Aorta (tissue), 5 donors: ENCODE measurements around the gene RNF215. TPM values are rescaled to one million over a fixed set of nuclear protein-coding genes. Genes with fewer than 3 reads are reported as not detected.

Source experiments
- ATAC-seq: fragments of 200-7000 bp; cut with Tn5 transposase; one replicate; pipeline ENCODE4 v1.9.1; 2022; ENCODE audit warnings: moderate library complexity; ENCODE audit not compliant: low FRiP score
- DNase-seq, 2 donors: peaks; one replicate each; pipeline ENCODE4 v3.0.0-alpha.2; 2020
- H3K27ac ChIP-seq, 2 donors: one replicate each; pipeline ENCODE4 v1.5.1; 2013; ENCODE audit warnings: low read length in 2 of 2, mild to moderate bottlenecking in 2 of 2, moderate library complexity in 2 of 2, control low read depth in 1 of 2, inconsistent platforms in 1 of 2, low read depth in 1 of 2
- H3K27me3 ChIP-seq, 2 donors: one replicate each; pipeline ENCODE4 v1.6.1; 2013; ENCODE audit warnings: control low read depth in 1 of 2, low read length in 1 of 2, mild to moderate bottlenecking in 1 of 2, moderate library complexity in 1 of 2; ENCODE audit not compliant: insufficient read depth in 2 of 2, control insufficient read depth in 1 of 2
- H3K36me3 ChIP-seq, 2 donors: one replicate each; pipeline ENCODE4 v1.6.1; 2013; ENCODE audit warnings: control low read depth in 1 of 2, low read length in 1 of 2, mild to moderate bottlenecking in 1 of 2; ENCODE audit not compliant: insufficient read depth in 2 of 2, control insufficient read depth in 1 of 2
- H3K4me1 ChIP-seq, 2 donors: one replicate each; pipeline ENCODE4 v1.6.1; 2013; ENCODE audit warnings: low read length in 2 of 2, control low read depth in 1 of 2, mild to moderate bottlenecking in 1 of 2, moderate library complexity in 1 of 2; ENCODE audit not compliant: insufficient read depth in 2 of 2, control insufficient read depth in 1 of 2
- H3K4me3 ChIP-seq, 2 donors: one replicate each; pipeline ENCODE4 v1.5.1; 2013; ENCODE audit warnings: low read length in 2 of 2, control low read depth in 1 of 2, mild to moderate bottlenecking in 1 of 2
- H3K9me3 ChIP-seq: one replicate; pipeline ENCODE4 v1.6.1; 2013; ENCODE audit warnings: mild to moderate bottlenecking, low read length; ENCODE audit not compliant: control insufficient read depth
- WGBS, 2 donors: extraction: QIAGEN DNeasy Blood & Tissue Kit; methylation state at CpG; one replicate each; pipeline ENCODE4 v1.1.7; 2013; 5-methylcytosine and 5-hydroxymethylcytosine counted together
- intact Hi-C, 2 donors: fragments of 100-400 bp; cut with DNase I; formaldehyde crosslinking; loops; one replicate each; pipeline versions ENCODE4 v1.14.2 to v1.15.0; 2022
- long read RNA-seq, 2 donors: library from polyadenylated mRNA; unstranded; transcript quantifications; one replicate each; pipeline ENCODE4 v2.0.0, GENCODE V29; 2020 to 2021
- polyA plus RNA-seq, 2 donors: library from polyadenylated mRNA; stranded (reverse); fragments of 200-250 nt; gene quantifications; one replicate each; pipeline ENCODE4 v1.2.3, GENCODE V29; 2013
- total RNA-seq, 2 donors: library from RNA; stranded (reverse); fragmentation: NEBNext Ultra II Directional; extraction: Animal tissue kit (Norgen Biotek cat#: 25700); gene quantifications; one replicate each; pipeline ENCODE4 v1.2.1, GENCODE V29; 2021
- donor health status: healthy with polysubstance abuse.
- donor health status: Bipolar disorder and iron deficiency.
- donor health status: DM: no; HTN: no; CAD: no.
- donor health status: DM: no; HTN: no; CAD: no.
- donor health status: DM: yes; HTN: yes; CAD: no.

RNF215 gene
- total RNA-seq (10 to 100 TPM; 15.6 to 20.9 TPM), polyA plus RNA-seq (10 to 100 TPM in 1 of 2 donors, 1 to 10 TPM in 1; 4.5 to 22.6 TPM)
- long read RNA-seq, donor 1, partial matches to known transcripts: 3 of 8 reads
- long read RNA-seq, donor 1, other reads (novel, unspliced or antisense): 3 of 8 reads
- long read RNA-seq, donor 2, transcript RNF215-203 (9 exons, 1,992 nt): major isoform, 8 of 14 reads
- long read RNA-seq, donor 2, partial matches to known transcripts: 0 of 14 reads
- long read RNA-seq, donor 2, other reads (novel, unspliced or antisense): 4 of 14 reads

DNA sequence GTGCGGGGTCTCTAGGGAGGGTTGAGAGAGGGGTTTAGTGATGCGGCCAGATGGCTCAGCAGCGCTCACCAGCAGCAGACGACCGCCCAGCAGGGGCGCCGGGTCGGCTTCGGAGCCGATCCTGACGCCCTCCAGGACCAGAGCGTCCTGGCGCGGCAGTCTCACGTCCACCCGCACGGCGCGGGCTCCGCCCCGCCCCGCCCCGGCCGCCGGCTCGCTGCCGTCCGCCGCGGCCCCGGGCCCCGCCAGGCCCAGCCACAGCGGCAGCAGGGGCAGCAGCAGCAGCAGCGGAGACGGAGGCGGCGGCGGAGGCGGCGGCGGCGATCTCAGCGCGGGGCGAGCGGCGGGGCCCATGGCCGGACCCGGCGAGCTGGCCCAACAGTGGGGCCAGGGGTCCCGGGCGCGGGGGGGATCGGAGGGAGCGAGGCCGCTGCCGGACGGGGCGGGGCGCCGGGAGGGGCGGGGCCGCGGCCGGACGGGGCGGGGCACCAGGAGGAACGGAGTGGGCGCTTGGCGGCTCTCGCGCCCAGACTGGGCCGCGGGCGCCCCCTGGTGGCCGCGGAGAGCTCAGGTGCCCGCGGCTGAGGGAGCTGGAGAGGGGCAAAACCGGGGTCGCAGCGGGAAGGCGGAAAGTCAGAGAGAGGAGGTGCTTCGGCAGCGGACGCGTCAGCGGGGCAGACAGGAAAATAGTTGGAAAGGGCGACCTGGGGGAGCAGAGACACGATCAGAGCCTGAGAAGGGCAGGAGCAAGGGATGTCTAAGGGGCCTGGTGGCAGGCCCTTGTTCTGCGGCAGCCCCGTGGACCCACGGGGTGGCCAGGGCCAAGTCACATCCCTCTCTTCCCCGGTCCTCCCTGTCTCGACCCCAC is at the start of gene RNF215:
TSS of gene RNF215 (minus strand) at position 452 of the 868 bp plus-strand sequence. CDS start at position 354, 98 bp downstream.
- no peaks in the 10 kb centered on the region for H3K27me3 ChIP-seq
- H3K36me3 ChIP-seq: no peaks in the 10 kb centered on the region
- peak; percentile 86 to 94 for DNase-seq
- intact Hi-C loops: loop anchor here (1.0 to 2.0 kb wide), 5 partner anchors 30 to 278 kb away; partner anchors contain the start of genes CASTOR1 (in 1 of the 2), CCDC157 (in 1 of the 2) and SF3A1 (in 1 of the 2)
- 1% methylated on average over 71 to 95 of the region's 95 CpGs for WGBS, 2 donors
- ATAC-seq: peak; percentile 95
- H3K4me1 ChIP-seq: no peaks in the 10 kb centered on the region
- no peaks in the 10 kb centered on the region for H3K9me3 ChIP-seq
- peak within 1 kb of the TSS; percentile 56 to 88 for H3K4me3 ChIP-seq
- H3K27ac ChIP-seq: no peak within 1 kb of the TSS

DNA sequence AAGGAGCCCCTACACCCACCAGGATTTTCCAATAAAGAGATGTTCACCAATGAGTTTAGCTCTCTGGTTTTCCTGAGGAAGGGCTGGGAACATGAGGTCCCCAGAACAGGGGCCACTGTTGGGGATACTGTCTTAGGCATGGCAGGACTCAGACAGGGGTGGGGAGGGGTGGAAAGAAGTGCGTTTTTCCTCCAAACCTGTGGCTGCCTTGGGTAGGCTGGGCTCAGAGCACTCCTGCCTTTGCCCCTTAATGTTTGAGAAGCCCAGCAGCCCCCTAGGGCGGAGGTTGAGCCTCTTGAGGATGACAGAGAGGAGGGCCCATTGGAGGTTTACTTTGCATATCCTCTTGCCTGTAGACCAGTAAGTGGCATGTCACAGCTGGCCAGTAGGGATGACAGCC is 49.0 kb upstream of the RNF215 start:
- WGBS, 2 donors: 80 to 90% methylated on average over 2 of the region's 2 CpGs
- H3K27ac ChIP-seq: no peak overlapping the region
- no peaks in the 10 kb centered on the region for H3K36me3 ChIP-seq
- no peaks in the 10 kb centered on the region for H3K4me1 ChIP-seq
- intact Hi-C loops: no loop called here
- H3K9me3 ChIP-seq: no peaks in the 10 kb centered on the region
- DNase-seq (peak in 1 of 2 donors; percentile 28), ATAC-seq (no peak)
- H3K27me3 ChIP-seq: no peaks in the 10 kb centered on the region
- no peak overlapping the region for H3K4me3 ChIP-seq

DNA sequence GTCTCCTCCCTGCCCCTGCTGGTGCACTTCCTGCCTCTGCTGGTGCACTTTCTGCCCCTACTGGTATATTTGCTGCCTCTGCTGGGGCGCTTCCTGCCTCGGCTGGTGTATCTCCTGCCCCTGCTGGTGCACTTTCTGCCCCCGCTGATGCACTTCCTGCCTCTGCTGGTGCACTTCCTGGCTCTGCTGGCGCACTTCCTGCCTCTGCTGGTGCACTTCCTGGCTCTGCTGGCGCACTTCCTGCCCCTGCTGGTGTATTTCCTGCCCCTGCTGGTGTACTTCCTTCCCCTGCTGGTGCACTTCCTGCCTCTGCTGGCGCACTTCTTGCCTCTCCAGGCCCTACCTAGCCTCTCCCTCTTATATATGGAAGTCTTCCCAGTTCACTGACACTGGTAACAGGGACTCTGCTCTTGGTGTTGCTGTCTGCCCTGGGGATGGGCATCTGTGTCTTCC is 48.5 kb upstream of the RNF215 start:
- Histone ChIP-seq H3K36me3 (no peaks in the 10 kb centered on the region), H3K27me3 (no peaks in the 10 kb centered on the region), H3K9me3 (no peaks in the 10 kb centered on the region), H3K4me1 (no peaks in the 10 kb centered on the region), H3K4me3 (no peak overlapping the region), H3K27ac (no peak overlapping the region)
- WGBS, 2 donors: 88 to 92% methylated on average over 6 of the region's 6 CpGs
- intact Hi-C loops: no loop called here
- no peak for ATAC-seq
- DNase-seq: peak; percentile 61 to 75

DNA sequence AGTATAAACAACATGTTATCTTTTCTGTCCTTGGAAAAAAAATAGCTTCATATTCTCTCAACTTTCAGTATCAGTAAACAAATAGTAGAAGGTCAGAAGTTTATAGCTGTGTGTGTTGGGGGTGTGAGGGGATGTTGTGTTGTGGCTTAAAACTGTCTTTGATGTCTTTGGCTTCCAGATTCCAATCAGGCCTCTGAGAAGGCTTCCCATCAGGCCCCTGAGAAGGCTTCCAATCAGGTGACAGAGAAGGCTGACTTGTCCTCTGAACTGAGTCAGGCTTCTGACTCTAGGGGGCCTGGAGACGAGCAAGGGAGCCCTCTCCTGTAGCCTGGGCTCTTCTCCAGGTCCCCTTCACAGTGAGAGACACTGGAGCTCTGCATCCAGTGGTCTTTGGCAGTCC is 47.6 kb upstream of the RNF215 start:
- H3K4me1 ChIP-seq: no peaks in the 10 kb centered on the region
- no peak overlapping the region for H3K27ac ChIP-seq
- H3K27me3 ChIP-seq: no peaks in the 10 kb centered on the region
- H3K36me3 ChIP-seq: no peaks in the 10 kb centered on the region
- 67 to 73% methylated on average over 1 of the region's 1 CpG for WGBS, 2 donors
- ATAC-seq (no peak), DNase-seq (peak in 1 of 2 donors; percentile 9)
- H3K9me3 ChIP-seq: no peaks in the 10 kb centered on the region
- no peak overlapping the region for H3K4me3 ChIP-seq
- intact Hi-C loops: no loop called here

DNA sequence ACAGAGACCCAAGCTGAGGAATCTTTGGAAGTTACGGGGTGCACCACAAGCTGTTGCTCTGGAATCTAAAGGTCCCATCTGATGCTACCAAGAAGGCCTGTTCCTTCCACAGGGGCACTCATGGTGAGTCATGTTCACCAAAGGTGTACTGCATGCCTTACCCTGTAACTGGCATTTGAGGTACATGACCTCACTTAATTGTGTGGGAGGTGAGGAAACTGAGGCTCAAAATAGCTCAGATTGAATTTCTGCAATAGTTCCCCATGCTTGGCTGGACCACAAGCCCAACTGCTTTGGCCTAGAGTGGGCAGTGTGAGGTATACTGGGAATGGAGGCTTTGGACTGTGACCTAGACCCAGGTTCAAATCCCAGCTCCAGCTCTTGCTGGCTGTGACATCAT is 46.6 kb upstream of the RNF215 start:
- intact Hi-C loops: no loop called here
- H3K4me3 ChIP-seq: no peak overlapping the region
- H3K36me3 ChIP-seq: no peaks in the 10 kb centered on the region
- ATAC-seq: no peak
- DNase-seq: no peak
- no peaks in the 10 kb centered on the region for H3K9me3 ChIP-seq
- whole genome bisulfite sequencing, 2 donors: 97 to 100% methylated on average over 1 of the region's 1 CpG
- no peaks in the 10 kb centered on the region for H3K4me1 ChIP-seq
- H3K27ac ChIP-seq: no peak overlapping the region
- no peaks in the 10 kb centered on the region for H3K27me3 ChIP-seq

DNA sequence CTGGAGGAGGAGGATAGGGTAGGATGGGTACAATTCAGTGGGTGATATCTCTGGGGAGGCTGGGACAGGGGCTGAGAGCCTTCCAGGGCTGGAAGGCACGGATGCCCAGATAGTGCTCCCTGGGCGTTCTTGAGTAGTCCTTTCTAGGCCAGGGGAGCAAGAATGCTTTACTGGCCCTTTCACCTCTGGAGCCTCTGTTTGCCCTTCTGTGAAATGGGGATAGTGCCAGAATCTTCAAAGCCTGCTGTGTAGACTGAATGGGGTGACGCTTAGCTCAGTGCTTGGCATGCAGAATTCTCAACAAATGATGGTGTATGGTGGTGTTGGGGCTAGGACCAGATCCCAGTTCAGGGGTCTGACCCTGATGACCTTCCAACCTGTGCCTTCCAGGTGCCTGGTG is 46.0 kb upstream of the RNF215 start:
- ATAC-seq (no peak), DNase-seq (no peak)
- Histone ChIP-seq H3K9me3 (no peaks in the 10 kb centered on the region), H3K4me1 (no peaks in the 10 kb centered on the region), H3K27me3 (no peaks in the 10 kb centered on the region), H3K36me3 (no peaks in the 10 kb centered on the region), H3K4me3 (no peak overlapping the region), H3K27ac (no peak overlapping the region)
- intact Hi-C loops: no loop called here
- 87 to 90% methylated on average over 3 of the region's 3 CpGs for WGBS, 2 donors

DNA sequence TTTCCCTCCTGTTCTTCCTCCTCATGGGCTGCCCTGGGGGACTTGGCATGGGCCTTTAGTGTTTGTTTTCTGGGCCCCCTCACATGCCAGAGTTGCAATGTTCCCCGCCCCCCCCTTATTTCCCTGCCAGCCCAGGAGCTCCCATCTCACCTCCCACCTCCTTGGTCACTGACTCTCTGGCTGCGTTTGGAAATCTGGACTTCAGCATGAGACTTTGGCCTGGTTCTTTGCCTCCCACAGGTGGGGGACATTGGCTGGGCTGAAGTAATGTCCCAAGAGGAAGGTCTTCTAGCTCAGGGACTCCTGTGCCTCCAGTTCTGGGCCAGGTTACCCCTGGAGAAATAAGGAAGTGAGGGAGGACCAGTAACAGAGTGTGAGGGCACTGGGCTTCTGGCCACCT is 45.3 kb upstream of the RNF215 start:
- DNase-seq (no peak), ATAC-seq (no peak)
- 52 to 60% methylated on average over 2 of the region's 2 CpGs for whole genome bisulfite sequencing, 2 donors
- Histone ChIP-seq H3K36me3 (no peaks in the 10 kb centered on the region), H3K27ac (no peak overlapping the region), H3K27me3 (no peaks in the 10 kb centered on the region), H3K4me3 (no peak overlapping the region), H3K4me1 (no peaks in the 10 kb centered on the region), H3K9me3 (no peaks in the 10 kb centered on the region)
- intact Hi-C loops: no loop called here

DNA sequence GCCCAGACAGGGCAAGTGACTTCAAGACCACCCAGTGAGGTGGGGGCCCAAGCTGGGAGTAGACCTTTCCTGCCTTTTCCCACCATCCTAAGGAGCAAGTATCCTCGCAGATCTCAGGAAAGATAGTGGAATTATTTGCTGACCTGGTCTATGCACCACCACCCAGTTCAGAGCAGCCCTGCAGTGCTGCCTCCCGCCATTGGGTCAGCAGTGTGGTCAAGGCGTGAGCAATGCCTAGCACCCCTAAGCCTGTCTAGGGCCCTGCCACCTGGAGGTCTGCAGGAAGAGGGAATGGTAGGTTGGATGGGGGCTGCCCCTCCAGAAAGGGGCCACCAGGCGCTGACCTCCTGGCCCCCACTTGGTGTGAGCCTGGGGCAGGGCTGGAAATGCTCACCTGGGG is 44.9 kb upstream of the RNF215 start:
- no peak overlapping the region for H3K4me3 ChIP-seq
- intact Hi-C loops: no loop called here
- no peaks in the 10 kb centered on the region for H3K36me3 ChIP-seq
- H3K9me3 ChIP-seq: no peaks in the 10 kb centered on the region
- 94 to 96% methylated on average over 4 of the region's 4 CpGs for WGBS, 2 donors
- ATAC-seq (no peak), DNase-seq (no peak)
- no peak overlapping the region for H3K27ac ChIP-seq
- no peaks in the 10 kb centered on the region for H3K4me1 ChIP-seq
- no peaks in the 10 kb centered on the region for H3K27me3 ChIP-seq
